ENCODE data around the gene TRIP11.

TRIP11 gene

DNA sequence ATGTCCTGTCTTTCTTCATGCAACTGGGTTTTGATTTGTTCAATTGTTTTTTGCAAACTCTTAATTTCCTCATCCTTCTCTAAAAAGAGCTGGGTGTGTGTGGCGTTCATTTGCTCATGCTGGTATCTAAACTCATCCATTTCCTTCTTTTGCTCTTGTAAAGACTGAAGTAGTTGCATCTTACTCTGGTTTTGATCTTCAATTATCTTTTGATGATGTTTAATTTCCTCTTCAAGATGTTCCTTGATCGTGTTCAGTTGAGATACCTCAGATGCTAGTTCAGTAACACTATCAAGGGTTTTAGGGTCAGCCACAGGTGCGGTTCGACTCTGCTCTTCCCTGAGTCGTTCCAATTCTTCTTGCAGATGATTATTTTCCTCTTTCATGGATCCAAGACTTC is 34.8 kb downstream of the TRIP11 start:
- TF ChIP-seq CEBPB (IDR thresholded peaks at IDR 0.05): no peak
- TF ChIP-seq FOXM1 (IDR thresholded peaks at IDR 0.05; ENCODE audit: borderline replicate concordance, low read depth): no peak
- TF ChIP-seq TEAD4 (IDR thresholded peaks at IDR 0.05): no peak
- TF ChIP-seq EP300 (IDR thresholded peaks at IDR 0.05; ENCODE audit: borderline replicate concordance): no peak

GRCh38 chr14:92004062-92004461 is 35.8 kb downstream of the TRIP11 start:
- TF ChIP-seq YY1 (IDR thresholded peaks at IDR 0.05; ENCODE audit: low read depth) (no peak), TEAD4 (IDR thresholded peaks at IDR 0.05) (no peak), RAD21 (IDR thresholded peaks at IDR 0.05; ENCODE audit: low read depth) (no peak), TAF1 (IDR thresholded peaks at IDR 0.05; ENCODE audit: low read depth) (no peak), FOXM1 (IDR thresholded peaks at IDR 0.05; ENCODE audit: borderline replicate concordance, low read depth) (no peak), TCF12 (IDR thresholded peaks at IDR 0.05; ENCODE audit: low read depth) (no peak), ZBTB7A (IDR thresholded peaks at IDR 0.05; ENCODE audit: low read depth) (no peak), REST (IDR thresholded peaks at IDR 0.05; ENCODE audit: low read depth) (no peak), EP300 (IDR thresholded peaks at IDR 0.05; ENCODE audit: borderline replicate concordance) (no peak), MAX (IDR thresholded peaks at IDR 0.05) (no peak), EGR1 (IDR thresholded peaks at IDR 0.05) (no peak)
- TF ChIP-seq, protein P1, sequence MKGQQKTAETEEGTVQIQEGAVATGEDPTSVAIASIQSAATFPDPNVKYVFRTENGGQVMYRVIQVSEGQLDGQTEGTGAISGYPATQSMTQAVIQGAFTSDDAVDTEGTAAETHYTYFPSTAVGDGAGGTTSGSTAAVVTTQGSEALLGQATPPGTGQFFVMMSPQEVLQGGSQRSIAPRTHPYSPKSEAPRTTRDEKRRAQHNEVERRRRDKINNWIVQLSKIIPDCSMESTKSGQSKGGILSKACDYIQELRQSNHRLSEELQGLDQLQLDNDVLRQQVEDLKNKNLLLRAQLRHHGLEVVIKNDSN (IDR thresholded peaks at IDR 0.05): no peak

GRCh38 chr14:91998667-91999570 is 40.9 kb downstream of the TRIP11 start:
- no peak for TF ChIP-seq NFIC (IDR thresholded peaks at IDR 0.05)
- no peak for TF ChIP-seq EGR1 (IDR thresholded peaks at IDR 0.05)
- peak; percentile 85 for TF ChIP-seq CEBPB (IDR thresholded peaks at IDR 0.05)
- no peak for TF ChIP-seq EP300 (IDR thresholded peaks at IDR 0.05; ENCODE audit: borderline replicate concordance)
- no peak for TF ChIP-seq RAD21 (IDR thresholded peaks at IDR 0.05; ENCODE audit: low read depth)
- TF ChIP-seq TCF12 (IDR thresholded peaks at IDR 0.05; ENCODE audit: low read depth): no peak
- no peak for TF ChIP-seq REST (IDR thresholded peaks at IDR 0.05; ENCODE audit: low read depth)

- no peak for TF ChIP-seq MAX (IDR thresholded peaks at IDR 0.05)
- TF ChIP-seq CEBPB (IDR thresholded peaks at IDR 0.05): no peak
- TF ChIP-seq NFIC (IDR thresholded peaks at IDR 0.05): no peak
- no peak for TF ChIP-seq ZBTB7A (IDR thresholded peaks at IDR 0.05; ENCODE audit: low read depth)
- no peak for TF ChIP-seq EGR1 (IDR thresholded peaks at IDR 0.05)
- no peak for TF ChIP-seq YY1 (IDR thresholded peaks at IDR 0.05; ENCODE audit: low read depth)
- TF ChIP-seq TCF12 (IDR thresholded peaks at IDR 0.05; ENCODE audit: low read depth): no peak
Measured at GRCh38 chr14:91997492-91997891, 42.4 kb downstream of the TRIP11 start.

GRCh38 chr14:91996948-91997371 is 42.9 kb downstream of the TRIP11 start:
- peak; percentile 52 for TF ChIP-seq RAD21 (IDR thresholded peaks at IDR 0.05; ENCODE audit: low read depth)
- no peak for TF ChIP-seq NFIC (IDR thresholded peaks at IDR 0.05)
- no peak for TF ChIP-seq CREB1 (IDR thresholded peaks at IDR 0.05; ENCODE audit: low read depth)

DNA sequence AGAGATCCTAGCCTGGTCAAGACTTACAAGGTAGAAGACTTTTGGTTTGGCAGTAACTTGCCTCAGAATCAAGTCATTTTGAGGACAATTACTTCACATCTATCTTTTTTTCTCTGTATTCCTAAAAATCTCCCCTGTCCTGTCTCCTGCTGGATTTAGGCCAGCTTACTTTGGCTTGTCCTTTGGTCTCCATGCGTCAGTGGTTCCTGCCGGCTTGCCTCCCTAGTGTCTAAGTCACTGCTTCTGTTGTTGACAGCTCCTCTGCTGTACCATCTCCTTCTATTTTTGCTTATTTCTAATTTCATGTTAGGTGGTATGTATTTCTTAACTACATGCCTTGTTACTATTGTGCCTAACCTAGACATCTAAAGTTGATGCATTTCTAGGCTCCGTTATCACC is 52.7 kb downstream of the TRIP11 start:
- no peak for TF ChIP-seq NFIC (IDR thresholded peaks at IDR 0.05)
- no peak for TF ChIP-seq EP300 (IDR thresholded peaks at IDR 0.05; ENCODE audit: borderline replicate concordance)
- no peak for TF ChIP-seq MAX (IDR thresholded peaks at IDR 0.05)
- TF ChIP-seq CREB1 (IDR thresholded peaks at IDR 0.05; ENCODE audit: low read depth): no peak
- no peak for TF ChIP-seq EGR1 (IDR thresholded peaks at IDR 0.05)
- TF ChIP-seq TEAD4 (IDR thresholded peaks at IDR 0.05): no peak
- no peak for TF ChIP-seq RAD21 (IDR thresholded peaks at IDR 0.05; ENCODE audit: low read depth)

Measured in Ishikawa (cell line).